ENCODE results near the gene GEMIN5. TPM values are rescaled to one million over a fixed set of nuclear protein-coding genes. Genes with fewer than 3 reads are reported as not detected.

The GEMIN5 gene
- total and polyA plus RNA-seq, 2 of the 13 experiments (the other 11 are each of a cell fraction or from before 2014, with no cell fraction given), result 6.6 to 28.6 TPM

DNA sequence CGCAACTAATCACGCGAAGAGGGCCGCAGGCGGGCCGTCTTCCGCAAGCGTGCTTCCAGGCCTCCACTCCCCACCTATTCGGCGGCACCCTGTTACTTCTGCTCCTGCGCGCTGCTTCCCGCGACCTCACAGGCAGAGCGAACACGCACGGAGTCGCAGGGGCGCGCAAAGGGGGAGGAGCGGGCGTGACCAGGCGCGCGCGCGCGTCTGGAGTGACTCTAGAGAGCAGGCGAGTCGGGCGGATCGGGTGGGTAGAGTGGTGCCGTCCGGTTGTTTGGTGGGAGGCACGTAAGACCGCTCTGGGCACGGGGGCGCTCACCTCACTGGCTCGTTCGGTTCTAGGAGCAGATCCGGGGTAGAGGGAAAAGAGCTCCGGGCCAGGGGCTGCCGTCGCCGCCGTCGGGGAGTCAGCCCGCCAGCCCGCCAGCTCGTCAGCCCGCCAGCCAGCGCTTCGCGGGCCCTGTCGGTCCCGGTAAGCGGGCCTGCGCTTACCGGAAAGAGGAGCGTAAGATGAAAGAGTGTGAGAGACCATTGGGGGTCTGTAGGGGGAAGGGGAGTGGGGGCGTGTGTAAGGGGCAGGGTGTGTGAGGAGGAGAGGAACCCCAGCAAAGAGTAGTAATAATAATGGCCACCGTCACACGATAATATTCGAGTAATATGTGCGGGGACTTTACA is 79.6 kb downstream of the GEMIN5 start, which contains the start of gene CNOT8 (continued):
- TF ChIP-seq MXD3 (CRISPR knock-in tag; IDR thresholded peaks at IDR 0.05), result peak; percentile 42; the same call in 1 of the 2 replicates
- peak; percentile 81; the same call in 1 of the 2 replicates for TF ChIP-seq ZNF605 (CRISPR knock-in tag; IDR thresholded peaks at IDR 0.05)
- 0 out of 2 replicates have a peak, but pooled peaks have one; percentile 20 for TF ChIP-seq SIN3B (IDR thresholded peaks at IDR 0.05; ENCODE audit: low read length)
- TF ChIP-seq RFX5 (IDR thresholded peaks at IDR 0.05; ENCODE audit: low read depth, low read length), result peak; percentile 43; the same call in 1 of the 2 replicates
- TF ChIP-seq CC2D1A (CRISPR knock-in tag; IDR thresholded peaks at IDR 0.05), result no peak
- TF ChIP-seq SMAD1 (CRISPR knock-in tag; IDR thresholded peaks at IDR 0.05; ENCODE audit: borderline replicate concordance, low read depth), result peak; percentile 61; the same call in 1 of the 2 replicates
- peak; percentile 74; the same call in 1 of the 2 replicates for TF ChIP-seq ZNF441 (CRISPR knock-in tag; IDR thresholded peaks at IDR 0.05; ENCODE audit: borderline replicate concordance)
- peak; percentile 65 for TF ChIP-seq HDAC2 (CRISPR knock-in tag; IDR thresholded peaks at IDR 0.05)
- TF ChIP-seq HOXA3 (CRISPR knock-in tag; IDR thresholded peaks at IDR 0.05), result peak; percentile 92
- TF ChIP-seq TBL1XR1 (IDR thresholded peaks at IDR 0.05; ENCODE audit: borderline replicate concordance, low read length, partially characterized antibody), result peak; percentile 15
- TF ChIP-seq NFE2L2 (IDR thresholded peaks at IDR 0.05; ENCODE audit: low read length), result no peak
- TF ChIP-seq NR2C2 (CRISPR knock-in tag; IDR thresholded peaks at IDR 0.05; ENCODE audit: borderline replicate concordance), result peak; percentile 97
- TF ChIP-seq RBFOX2 (IDR thresholded peaks at IDR 0.05; ENCODE audit: low read depth, low read length), result peak; percentile 95
- 0 out of 2 replicates have a peak, but pooled peaks have one; percentile 35 for TF ChIP-seq ZNF136 (CRISPR knock-in tag; IDR thresholded peaks at IDR 0.05; ENCODE audit: low read depth)
- TF ChIP-seq ZNF670 (CRISPR knock-in tag; IDR thresholded peaks at IDR 0.05; ENCODE audit: borderline replicate concordance), result peak; percentile 38; the same call in 1 of the 2 replicates
- peak; percentile 46; the same call in 1 of the 2 replicates for TF ChIP-seq E2F1 (CRISPR knock-in tag; IDR thresholded peaks at IDR 0.05)
- TF ChIP-seq FOXA1 (IDR thresholded peaks at IDR 0.05), result no peak
- TF ChIP-seq FOXA1 (CRISPR knock-in tag; IDR thresholded peaks at IDR 0.05), result peak; percentile 33
- TF ChIP-seq SKI (IDR thresholded peaks at IDR 0.05; ENCODE audit: partially characterized antibody), result peak; percentile 78
- TF ChIP-seq SSRP1 (CRISPR knock-in tag; IDR thresholded peaks at IDR 0.05), result peak; percentile 62; the same call in 1 of the 2 replicates
- TF ChIP-seq ZNF451 (CRISPR knock-in tag; IDR thresholded peaks at IDR 0.05), result peak; percentile 69
- TF ChIP-seq FOXO1 (CRISPR knock-in tag; IDR thresholded peaks at IDR 0.05), result peak; percentile 56
- TF ChIP-seq, protein P1, sequence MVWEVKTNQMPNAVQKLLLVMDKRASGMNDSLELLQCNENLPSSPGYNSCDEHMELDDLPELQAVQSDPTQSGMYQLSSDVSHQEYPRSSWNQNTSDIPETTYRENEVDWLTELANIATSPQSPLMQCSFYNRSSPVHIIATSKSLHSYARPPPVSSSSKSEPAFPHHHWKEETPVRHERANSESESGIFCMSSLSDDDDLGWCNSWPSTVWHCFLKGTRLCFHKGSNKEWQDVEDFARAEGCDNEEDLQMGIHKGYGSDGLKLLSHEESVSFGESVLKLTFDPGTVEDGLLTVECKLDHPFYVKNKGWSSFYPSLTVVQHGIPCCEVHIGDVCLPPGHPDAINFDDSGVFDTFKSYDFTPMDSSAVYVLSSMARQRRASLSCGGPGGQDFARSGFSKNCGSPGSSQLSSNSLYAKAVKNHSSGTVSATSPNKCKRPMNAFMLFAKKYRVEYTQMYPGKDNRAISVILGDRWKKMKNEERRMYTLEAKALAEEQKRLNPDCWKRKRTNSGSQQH (CRISPR knock-in tag; IDR thresholded peaks at IDR 0.05; ENCODE audit: low read depth), result 0 out of 2 replicates have a peak, but pooled peaks have one; percentile 28
- 0 out of 2 replicates have a peak, but pooled peaks have one; percentile 16 for TF ChIP-seq ZNF335 (CRISPR knock-in tag; IDR thresholded peaks at IDR 0.05)
- TF ChIP-seq, protein P2, sequence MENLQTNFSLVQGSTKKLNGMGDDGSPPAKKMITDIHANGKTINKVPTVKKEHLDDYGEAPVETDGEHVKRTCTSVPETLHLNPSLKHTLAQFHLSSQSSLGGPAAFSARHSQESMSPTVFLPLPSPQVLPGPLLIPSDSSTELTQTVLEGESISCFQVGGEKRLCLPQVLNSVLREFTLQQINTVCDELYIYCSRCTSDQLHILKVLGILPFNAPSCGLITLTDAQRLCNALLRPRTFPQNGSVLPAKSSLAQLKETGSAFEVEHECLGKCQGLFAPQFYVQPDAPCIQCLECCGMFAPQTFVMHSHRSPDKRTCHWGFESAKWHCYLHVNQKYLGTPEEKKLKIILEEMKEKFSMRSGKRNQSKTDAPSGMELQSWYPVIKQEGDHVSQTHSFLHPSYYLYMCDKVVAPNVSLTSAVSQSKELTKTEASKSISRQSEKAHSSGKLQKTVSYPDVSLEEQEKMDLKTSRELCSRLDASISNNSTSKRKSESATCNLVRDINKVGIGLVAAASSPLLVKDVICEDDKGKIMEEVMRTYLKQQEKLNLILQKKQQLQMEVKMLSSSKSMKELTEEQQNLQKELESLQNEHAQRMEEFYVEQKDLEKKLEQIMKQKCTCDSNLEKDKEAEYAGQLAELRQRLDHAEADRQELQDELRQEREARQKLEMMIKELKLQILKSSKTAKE (CRISPR knock-in tag; IDR thresholded peaks at IDR 0.05; ENCODE audit: borderline replicate concordance), result peak; percentile 79

Data from HepG2 (cell line).